ENCODE measurements around the gene C17orf67.

C17orf67 gene

GRCh38 chr17:56830726-56831368, 2.9 kb downstream of the C17orf67 start:
- Histone ChIP-seq H3K27me3 (ENCODE audit: insufficient read depth, low read length) (no peaks in the 10 kb centered on the region), H3K4me3 (ENCODE audit: low read length) (no peak overlapping the region), H3K9me3 (ENCODE audit: low read length) (peaks cover 4% of the 10 kb centered on the region), H2AFZ (ENCODE audit: low read depth, low read length) (no peak overlapping the region), H3K4me1 (ENCODE audit: insufficient read depth, low read length) (peaks cover 5% of the 10 kb centered on the region), H3K36me3 (ENCODE audit: insufficient read depth, low read length) (no peaks in the 10 kb centered on the region)

- no peaks in the 10 kb centered on the region for H3K4me1 ChIP-seq (ENCODE audit: insufficient read depth, low read length)
- H3K9me3 ChIP-seq (ENCODE audit: low read length) = peaks cover 4% of the 10 kb centered on the region
- H3K4me3 ChIP-seq (ENCODE audit: low read length) = no peak overlapping the region
- no peaks in the 10 kb centered on the region for H3K36me3 ChIP-seq (ENCODE audit: insufficient read depth, low read length)
- H2AFZ ChIP-seq (ENCODE audit: low read depth, low read length) = no peak overlapping the region
- H3K27me3 ChIP-seq (ENCODE audit: insufficient read depth, low read length) = no peaks in the 10 kb centered on the region
Observed at GRCh38 chr17:56826611-56827414, 6.9 kb downstream of the C17orf67 start.

DNA sequence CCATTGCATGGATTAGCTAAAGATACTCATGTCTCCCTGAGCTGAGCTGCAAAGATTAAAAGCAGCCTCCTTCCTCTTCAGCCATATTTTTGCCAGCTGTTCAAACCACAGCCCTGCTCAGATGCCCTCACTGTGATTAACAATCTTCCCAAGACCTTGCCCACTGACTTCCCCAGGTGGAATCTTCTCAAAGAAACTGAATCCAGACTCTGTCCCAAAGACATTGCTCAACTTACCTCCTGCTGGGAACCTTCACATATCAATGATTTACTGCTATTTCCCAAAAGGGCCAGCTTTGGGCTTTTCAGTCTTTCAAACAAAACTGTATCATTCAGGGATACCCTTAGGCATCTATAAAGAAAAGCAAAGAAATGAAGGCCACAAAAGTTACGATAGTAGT, 9.2 kb downstream of the C17orf67 start:
- Histone ChIP-seq H3K27me3 (ENCODE audit: insufficient read depth, low read length) (no peaks in the 10 kb centered on the region), H2AFZ (ENCODE audit: low read depth, low read length) (no peak overlapping the region), H3K4me3 (ENCODE audit: low read length) (no peak overlapping the region), H3K4me1 (ENCODE audit: insufficient read depth, low read length) (peaks cover 3% of the 10 kb centered on the region), H3K9me3 (ENCODE audit: low read length) (no peaks in the 10 kb centered on the region), H3K36me3 (ENCODE audit: insufficient read depth, low read length) (no peaks in the 10 kb centered on the region)

DNA sequence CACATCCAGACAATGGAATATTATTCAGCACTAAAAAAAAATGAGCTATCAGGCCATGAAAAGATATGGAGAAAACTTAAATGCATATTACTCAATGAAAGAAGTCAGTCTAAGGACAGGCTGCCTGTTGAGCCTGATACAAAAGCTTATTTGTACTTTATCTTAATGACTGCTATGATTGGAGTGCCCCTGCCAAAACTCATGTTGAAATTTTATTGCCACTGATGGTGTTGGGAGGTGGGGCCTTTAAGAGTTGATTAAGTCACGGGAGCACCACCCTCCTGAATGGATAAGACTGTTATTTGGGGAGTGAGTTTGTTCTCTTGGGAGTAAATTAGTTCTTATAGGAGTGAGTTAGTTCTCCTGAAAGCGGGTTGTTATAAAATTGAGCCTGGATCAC, 9.9 kb downstream of the C17orf67 start:
- no peaks in the 10 kb centered on the region for H3K27me3 ChIP-seq (ENCODE audit: insufficient read depth, low read length)
- no peaks in the 10 kb centered on the region for H3K36me3 ChIP-seq (ENCODE audit: insufficient read depth, low read length)
- H3K4me3 ChIP-seq (ENCODE audit: low read length) = no peak overlapping the region
- H3K4me1 ChIP-seq (ENCODE audit: insufficient read depth, low read length) = peaks cover 3% of the 10 kb centered on the region
- no peak overlapping the region for H2AFZ ChIP-seq (ENCODE audit: low read depth, low read length)
- no peaks in the 10 kb centered on the region for H3K9me3 ChIP-seq (ENCODE audit: low read length)

- H2AFZ ChIP-seq (ENCODE audit: low read depth, low read length) = no peak overlapping the region
Observed at GRCh38 chr17:56822725-56823124, 11.0 kb downstream of the C17orf67 start.

DNA sequence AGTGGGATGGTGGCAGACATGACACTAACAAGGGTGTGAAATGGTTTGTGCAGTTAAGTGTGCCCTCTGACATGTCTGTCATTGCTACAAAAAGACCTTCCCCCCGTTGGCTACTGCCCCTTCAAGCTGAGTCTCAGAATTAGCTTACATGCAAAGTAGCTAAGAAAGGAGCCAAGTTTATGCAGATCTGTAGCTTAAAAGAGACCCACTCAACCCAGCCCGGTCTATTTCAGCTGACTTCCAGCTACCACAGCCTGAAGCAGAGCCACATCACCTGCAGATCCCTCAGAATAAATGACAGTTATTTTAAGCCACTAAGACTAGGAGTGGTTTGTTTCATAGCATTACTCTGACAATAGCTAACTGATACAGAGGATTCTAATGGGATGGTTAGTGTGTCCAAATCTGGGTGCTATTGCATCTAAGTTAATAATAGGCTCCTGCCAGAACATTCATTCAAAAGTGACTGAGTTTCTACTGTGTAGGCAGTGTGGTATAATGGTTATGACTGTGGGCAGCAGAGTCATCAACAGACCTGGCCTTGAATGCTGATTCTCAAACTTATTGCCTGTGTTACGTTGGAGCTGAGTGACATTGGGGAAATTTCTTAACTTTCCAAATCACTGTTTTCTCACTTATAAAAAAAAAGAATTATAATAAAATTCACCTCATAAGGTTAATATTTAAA, 11.7 kb downstream of the C17orf67 start:
- no peaks in the 10 kb centered on the region for H3K36me3 ChIP-seq (ENCODE audit: insufficient read depth, low read length)
- no peaks in the 10 kb centered on the region for H3K27me3 ChIP-seq (ENCODE audit: insufficient read depth, low read length)
- H3K9me3 ChIP-seq (ENCODE audit: low read length) = no peaks in the 10 kb centered on the region
- H3K4me3 ChIP-seq (ENCODE audit: low read length) = no peak overlapping the region
- H2AFZ ChIP-seq (ENCODE audit: low read depth, low read length) = no peak overlapping the region
- peaks cover 3% of the 10 kb centered on the region for H3K4me1 ChIP-seq (ENCODE audit: insufficient read depth, low read length)

More at GRCh38 chr17:56822725-56823124, 11.0 kb downstream of the C17orf67 start:
- Histone ChIP-seq H3K36me3 (ENCODE audit: insufficient read depth, low read length) (no peaks in the 10 kb centered on the region), H3K27me3 (ENCODE audit: insufficient read depth, low read length) (no peaks in the 10 kb centered on the region), H3K9me3 (ENCODE audit: low read length) (no peaks in the 10 kb centered on the region), H3K4me3 (ENCODE audit: low read length) (no peak overlapping the region), H3K4me1 (ENCODE audit: insufficient read depth, low read length) (peaks cover 3% of the 10 kb centered on the region)

DNA sequence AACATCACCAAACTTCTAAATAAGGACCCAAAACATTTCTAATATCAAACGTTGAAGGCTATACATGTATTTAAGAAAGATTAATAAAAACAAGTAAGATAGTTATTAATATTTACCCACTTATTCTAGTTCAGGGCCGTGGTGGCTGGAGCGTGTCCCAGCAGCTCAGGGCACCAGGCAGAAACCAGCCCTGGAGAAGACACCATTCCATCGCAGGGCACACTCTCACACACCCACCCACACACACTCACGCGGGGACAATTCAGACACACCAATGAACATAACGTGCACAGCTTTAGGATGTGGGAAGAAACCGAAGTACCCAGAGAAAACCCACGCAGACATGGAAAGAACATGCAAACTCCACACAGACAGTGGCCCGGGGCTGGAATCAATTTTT, 13.5 kb downstream of the C17orf67 start:
- H3K27me3 ChIP-seq (ENCODE audit: insufficient read depth, low read length) = peaks cover 5% of the 10 kb centered on the region
- H3K36me3 ChIP-seq (ENCODE audit: insufficient read depth, low read length) = no peaks in the 10 kb centered on the region
- H3K9me3 ChIP-seq (ENCODE audit: low read length) = no peaks in the 10 kb centered on the region
- H3K4me3 ChIP-seq (ENCODE audit: low read length) = no peak overlapping the region
- H2AFZ ChIP-seq (ENCODE audit: low read depth, low read length) = no peak overlapping the region
- H3K4me1 ChIP-seq (ENCODE audit: insufficient read depth, low read length) = peaks cover 3% of the 10 kb centered on the region

- Histone ChIP-seq H3K4me3 (ENCODE audit: low read length) (no peak overlapping the region), H2AFZ (ENCODE audit: low read depth, low read length) (no peak overlapping the region), H3K9me3 (ENCODE audit: low read length) (no peaks in the 10 kb centered on the region), H3K36me3 (ENCODE audit: insufficient read depth, low read length) (no peaks in the 10 kb centered on the region), H3K4me1 (ENCODE audit: insufficient read depth, low read length) (peaks cover 3% of the 10 kb centered on the region), H3K27me3 (ENCODE audit: insufficient read depth, low read length) (peaks cover 6% of the 10 kb centered on the region)
Observed at GRCh38 chr17:56819431-56820145, 14.1 kb downstream of the C17orf67 start.

DNA sequence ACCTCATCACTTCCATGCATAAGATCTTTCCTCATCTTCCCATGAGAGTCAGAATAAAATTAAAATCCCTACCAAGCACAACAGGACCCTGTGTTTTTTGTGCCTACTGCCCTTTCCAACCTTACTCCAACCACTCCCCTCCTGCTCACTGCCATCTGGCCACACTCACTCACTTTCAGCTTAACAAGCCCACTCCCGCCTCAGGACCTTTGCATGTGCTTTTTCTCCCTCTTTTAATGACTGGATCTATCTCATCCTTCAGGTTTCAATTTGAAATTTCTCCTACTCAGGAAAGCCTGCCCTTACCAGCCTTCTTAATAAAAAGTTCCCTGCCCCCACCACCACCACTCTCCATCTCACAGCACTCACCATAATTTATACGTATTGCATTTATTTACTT, 14.7 kb downstream of the C17orf67 start:
- Histone ChIP-seq H3K4me3 (ENCODE audit: low read length) (no peak overlapping the region), H3K27me3 (ENCODE audit: insufficient read depth, low read length) (peaks cover 11% of the 10 kb centered on the region), H3K4me1 (ENCODE audit: insufficient read depth, low read length) (peaks cover 3% of the 10 kb centered on the region), H3K9me3 (ENCODE audit: low read length) (no peaks in the 10 kb centered on the region), H2AFZ (ENCODE audit: low read depth, low read length) (no peak overlapping the region), H3K36me3 (ENCODE audit: insufficient read depth, low read length) (no peaks in the 10 kb centered on the region)

DNA sequence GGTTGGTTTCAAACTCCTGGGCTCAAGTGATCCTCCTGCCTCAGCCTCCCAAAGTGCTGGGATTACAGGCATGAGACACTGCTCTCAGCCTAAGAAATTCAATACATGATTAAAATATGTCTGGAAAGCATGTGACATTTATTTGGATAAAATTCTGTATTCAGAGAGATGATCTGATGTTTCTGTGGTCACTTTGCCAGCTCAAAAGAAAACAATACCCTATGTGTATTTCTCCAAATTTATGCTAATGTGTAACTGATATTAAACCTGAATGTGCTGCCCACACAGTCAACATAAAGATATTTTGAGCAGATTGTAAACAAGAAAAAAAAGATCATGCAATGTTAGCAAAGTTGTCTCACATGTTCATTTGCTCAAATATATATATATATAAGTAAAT, 16.7 kb downstream of the C17orf67 start:
- Histone ChIP-seq H3K9me3 (ENCODE audit: low read length) (no peaks in the 10 kb centered on the region), H3K36me3 (ENCODE audit: insufficient read depth, low read length) (no peaks in the 10 kb centered on the region), H3K27me3 (ENCODE audit: insufficient read depth, low read length) (peaks cover 20% of the 10 kb centered on the region), H3K4me3 (ENCODE audit: low read length) (no peak overlapping the region), H3K4me1 (ENCODE audit: insufficient read depth, low read length) (peaks cover 3% of the 10 kb centered on the region), H2AFZ (ENCODE audit: low read depth, low read length) (no peak overlapping the region)

- H3K4me3 ChIP-seq (ENCODE audit: low read length) = no peak overlapping the region
- H2AFZ ChIP-seq (ENCODE audit: low read depth, low read length) = no peak overlapping the region
- no peaks in the 10 kb centered on the region for H3K9me3 ChIP-seq (ENCODE audit: low read length)
- peaks cover 3% of the 10 kb centered on the region for H3K4me1 ChIP-seq (ENCODE audit: insufficient read depth, low read length)
- H3K36me3 ChIP-seq (ENCODE audit: insufficient read depth, low read length) = no peaks in the 10 kb centered on the region
- peaks cover 20% of the 10 kb centered on the region for H3K27me3 ChIP-seq (ENCODE audit: insufficient read depth, low read length)
Observed at GRCh38 chr17:56815711-56816110, 18.0 kb downstream of the C17orf67 start.

- H2AFZ ChIP-seq (ENCODE audit: low read depth, low read length) = no peak overlapping the region
- no peaks in the 10 kb centered on the region for H3K36me3 ChIP-seq (ENCODE audit: insufficient read depth, low read length)
- H3K9me3 ChIP-seq (ENCODE audit: low read length) = no peaks in the 10 kb centered on the region
- H3K4me1 ChIP-seq (ENCODE audit: insufficient read depth, low read length) = no peaks in the 10 kb centered on the region
- H3K27me3 ChIP-seq (ENCODE audit: insufficient read depth, low read length) = peaks cover 20% of the 10 kb centered on the region
- no peak overlapping the region for H3K4me3 ChIP-seq (ENCODE audit: low read length)
Observed at GRCh38 chr17:56812901-56813388, 20.8 kb downstream of the C17orf67 start.
